Measurements from ENCODE around the gene CHRNB2.

The CHRNB2 gene

DNA sequence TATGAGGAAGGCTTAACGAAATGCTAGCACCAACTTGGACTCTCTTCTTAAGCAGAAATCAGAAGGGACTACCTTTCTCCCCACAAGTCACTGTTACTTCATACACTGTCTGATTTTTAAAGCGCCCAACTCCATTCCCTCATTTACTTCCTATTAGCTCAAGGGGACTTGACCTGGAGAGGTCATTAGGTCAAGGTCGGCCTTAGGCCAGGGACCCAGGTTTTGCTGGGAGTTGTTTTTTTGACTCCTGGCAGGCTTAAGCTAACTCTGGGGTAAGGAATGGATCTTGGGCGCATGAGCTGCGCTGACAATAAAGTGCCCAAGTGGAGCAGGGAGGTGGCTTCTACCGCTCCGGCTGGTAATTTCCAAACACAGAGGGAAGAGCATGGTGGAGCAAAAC is 23.6 kb downstream of the CHRNB2 start:
- Histone ChIP-seq H3K27ac (ENCODE audit: low read depth in 2 of 2, low read length in 2 of 2) (no peak overlapping the region), H3K4me3 (ENCODE audit: low read length in 2 of 2) (no peak overlapping the region), H3K36me3 (ENCODE audit: control insufficient read depth in 2 of 2, insufficient read depth in 2 of 2, low read length in 2 of 2) (peaks cover 85 to 91% of the 10 kb centered on the region in 2 donors), H3K9ac (ENCODE audit: low read depth in 1 of 2, low read length in 2 of 2) (no peak overlapping the region), H3K4me1 (ENCODE audit: control insufficient read depth in 2 of 2, insufficient read depth in 2 of 2, low read length in 2 of 2) (no peaks in the 10 kb centered on the region), H3K27me3 (ENCODE audit: control insufficient read depth in 2 of 2, insufficient read depth in 2 of 2, low read length in 2 of 2) (no peaks in the 10 kb centered on the region), H3K9me3 (ENCODE audit: control insufficient read depth in 2 of 2, low read length in 2 of 2) (no peaks in the 10 kb centered on the region)

DNA sequence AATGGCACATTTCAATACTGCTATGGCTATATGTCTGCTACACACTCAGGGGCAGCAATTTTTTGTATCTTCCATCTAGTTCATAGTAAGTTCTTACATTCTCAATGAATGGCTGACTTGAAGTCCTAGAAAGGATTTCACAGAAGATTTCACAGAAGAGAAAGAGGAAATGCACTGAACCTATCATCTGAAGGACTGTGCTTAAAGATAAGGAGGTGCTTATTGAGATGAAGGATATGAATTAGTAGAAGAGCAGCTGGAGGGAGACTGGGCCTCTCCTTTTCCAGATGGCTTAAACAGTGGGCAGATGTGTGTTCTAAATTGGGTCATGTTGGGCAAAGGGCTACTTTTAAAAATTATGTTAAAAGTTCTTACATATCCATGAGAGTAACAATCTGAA is 25.8 kb downstream of the CHRNB2 start:
- H3K36me3 ChIP-seq (ENCODE audit: control insufficient read depth in 2 of 2, insufficient read depth in 2 of 2, low read length in 2 of 2) = peaks cover 85 to 91% of the 10 kb centered on the region in 2 donors

DNA sequence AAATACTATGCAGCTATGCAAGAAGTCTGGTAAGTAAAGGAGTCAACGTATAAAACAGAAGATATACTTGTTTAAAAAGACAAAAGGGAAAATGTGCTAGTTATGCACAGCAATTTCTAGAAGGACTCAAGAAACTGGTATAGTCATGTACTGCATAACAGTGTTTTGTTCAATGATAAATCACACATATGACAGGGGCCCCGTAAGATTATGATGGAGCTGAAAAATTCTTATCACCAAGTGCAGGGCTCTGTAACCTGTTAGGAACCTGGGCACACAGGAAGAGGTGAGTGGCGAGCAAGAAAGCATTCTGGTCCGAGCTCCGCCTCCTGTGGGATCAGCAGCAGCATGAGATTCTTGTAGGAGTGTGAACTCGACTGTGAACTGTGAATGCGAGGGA is 27.2 kb downstream of the CHRNB2 start:
- H3K36me3 ChIP-seq (ENCODE audit: control insufficient read depth in 2 of 2, insufficient read depth in 2 of 2, low read length in 2 of 2) = peaks cover 83 to 91% of the 10 kb centered on the region in 2 donors
- no peak overlapping the region for H3K4me3 ChIP-seq (ENCODE audit: low read length in 2 of 2)
- H3K27me3 ChIP-seq (ENCODE audit: control insufficient read depth in 2 of 2, insufficient read depth in 2 of 2, low read length in 2 of 2) = no peaks in the 10 kb centered on the region
- H3K9me3 ChIP-seq (ENCODE audit: control insufficient read depth in 2 of 2, low read length in 2 of 2) = no peaks in the 10 kb centered on the region
- no peaks in the 10 kb centered on the region for H3K4me1 ChIP-seq (ENCODE audit: control insufficient read depth in 2 of 2, insufficient read depth in 2 of 2, low read length in 2 of 2)
- no peak overlapping the region for H3K27ac ChIP-seq (ENCODE audit: low read depth in 2 of 2, low read length in 2 of 2)
- H3K9ac ChIP-seq (ENCODE audit: low read depth in 1 of 2, low read length in 2 of 2) = no peak overlapping the region

More for the DNA sequence above, 25.8 kb downstream of the CHRNB2 start:
- Histone ChIP-seq H3K27me3 (ENCODE audit: control insufficient read depth in 2 of 2, insufficient read depth in 2 of 2, low read length in 2 of 2) (no peaks in the 10 kb centered on the region), H3K4me3 (ENCODE audit: low read length in 2 of 2) (no peak overlapping the region), H3K27ac (ENCODE audit: low read depth in 2 of 2, low read length in 2 of 2) (no peak overlapping the region), H3K4me1 (ENCODE audit: control insufficient read depth in 2 of 2, insufficient read depth in 2 of 2, low read length in 2 of 2) (no peaks in the 10 kb centered on the region), H3K9me3 (ENCODE audit: control insufficient read depth in 2 of 2, low read length in 2 of 2) (no peaks in the 10 kb centered on the region), H3K9ac (ENCODE audit: low read depth in 1 of 2, low read length in 2 of 2) (no peak overlapping the region)

DNA sequence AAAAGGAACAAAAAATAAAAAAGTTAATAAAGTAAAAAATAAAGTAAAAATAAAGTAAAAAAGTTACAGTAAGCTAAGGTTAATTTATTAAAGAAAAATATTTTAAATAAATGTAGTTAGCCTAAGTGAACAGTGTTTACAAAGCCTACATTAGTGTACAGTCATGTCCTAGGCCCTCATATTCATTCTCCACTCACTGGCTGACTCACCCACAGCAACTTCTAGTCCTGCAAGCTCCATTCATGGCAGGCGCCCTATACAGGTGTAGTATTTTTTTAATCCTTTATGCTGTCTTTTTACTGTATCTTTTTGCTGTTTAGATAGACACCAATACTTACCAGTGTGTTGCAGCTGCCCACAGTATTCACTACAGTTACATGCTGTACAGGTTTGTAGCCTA is 28.0 kb downstream of the CHRNB2 start:
- no peak overlapping the region for H3K27ac ChIP-seq (ENCODE audit: low read depth in 2 of 2, low read length in 2 of 2)
- H3K4me1 ChIP-seq (ENCODE audit: control insufficient read depth in 2 of 2, insufficient read depth in 2 of 2, low read length in 2 of 2) = no peaks in the 10 kb centered on the region
- H3K36me3 ChIP-seq (ENCODE audit: control insufficient read depth in 2 of 2, insufficient read depth in 2 of 2, low read length in 2 of 2) = peaks cover 79 to 87% of the 10 kb centered on the region in 2 donors
- no peak overlapping the region for H3K9ac ChIP-seq (ENCODE audit: low read depth in 1 of 2, low read length in 2 of 2)
- no peak overlapping the region for H3K4me3 ChIP-seq (ENCODE audit: low read length in 2 of 2)
- no peaks in the 10 kb centered on the region for H3K9me3 ChIP-seq (ENCODE audit: control insufficient read depth in 2 of 2, low read length in 2 of 2)
- H3K27me3 ChIP-seq (ENCODE audit: control insufficient read depth in 2 of 2, insufficient read depth in 2 of 2, low read length in 2 of 2) = no peaks in the 10 kb centered on the region

DNA sequence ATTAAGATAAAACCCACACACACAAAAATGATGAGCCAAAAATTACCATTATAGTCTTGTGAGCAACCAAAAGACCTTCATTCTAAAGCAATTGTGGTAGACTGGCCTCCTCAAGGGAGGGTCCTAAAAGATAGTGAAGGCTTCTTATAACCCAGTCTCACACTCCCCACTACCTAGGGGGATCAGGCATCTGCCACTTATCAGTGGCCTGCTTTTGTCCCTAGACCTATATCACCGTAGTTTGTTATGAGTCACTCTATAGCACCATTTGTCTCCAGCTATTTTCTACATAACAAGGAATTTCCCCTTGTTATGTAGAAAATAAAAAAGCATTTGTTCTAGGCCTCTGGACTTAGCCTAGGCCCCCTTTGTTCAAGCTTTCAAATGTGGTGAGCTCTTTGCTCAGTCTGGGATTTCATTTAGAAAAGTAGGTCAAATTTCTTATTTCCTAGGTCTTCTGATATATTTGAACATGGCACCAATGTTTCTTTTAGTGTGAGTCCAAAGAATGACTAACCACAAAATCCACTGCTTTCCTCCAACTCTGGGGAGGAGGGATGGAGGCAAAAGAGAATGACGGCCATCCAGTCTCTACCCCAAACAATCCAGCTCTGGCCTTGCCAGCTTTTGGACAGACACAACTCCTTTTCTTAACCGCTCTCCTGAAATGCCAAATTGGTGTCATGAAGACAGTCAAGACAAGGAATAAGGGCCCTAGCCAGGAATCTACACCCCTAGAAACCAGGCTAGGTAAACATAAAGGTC is 31.5 kb downstream of the CHRNB2 start:
- Histone ChIP-seq H3K4me1 (ENCODE audit: control insufficient read depth in 2 of 2, insufficient read depth in 2 of 2, low read length in 2 of 2) (no peaks in the 10 kb centered on the region), H3K9me3 (ENCODE audit: control insufficient read depth in 2 of 2, low read length in 2 of 2) (no peaks in the 10 kb centered on the region), H3K4me3 (ENCODE audit: low read length in 2 of 2) (no peak overlapping the region), H3K36me3 (ENCODE audit: control insufficient read depth in 2 of 2, insufficient read depth in 2 of 2, low read length in 2 of 2) (peaks cover 71 to 78% of the 10 kb centered on the region in 2 donors), H3K27ac (ENCODE audit: low read depth in 2 of 2, low read length in 2 of 2) (no peak overlapping the region), H3K27me3 (ENCODE audit: control insufficient read depth in 2 of 2, insufficient read depth in 2 of 2, low read length in 2 of 2) (no peaks in the 10 kb centered on the region), H3K9ac (ENCODE audit: low read depth in 1 of 2, low read length in 2 of 2) (no peak overlapping the region)

DNA sequence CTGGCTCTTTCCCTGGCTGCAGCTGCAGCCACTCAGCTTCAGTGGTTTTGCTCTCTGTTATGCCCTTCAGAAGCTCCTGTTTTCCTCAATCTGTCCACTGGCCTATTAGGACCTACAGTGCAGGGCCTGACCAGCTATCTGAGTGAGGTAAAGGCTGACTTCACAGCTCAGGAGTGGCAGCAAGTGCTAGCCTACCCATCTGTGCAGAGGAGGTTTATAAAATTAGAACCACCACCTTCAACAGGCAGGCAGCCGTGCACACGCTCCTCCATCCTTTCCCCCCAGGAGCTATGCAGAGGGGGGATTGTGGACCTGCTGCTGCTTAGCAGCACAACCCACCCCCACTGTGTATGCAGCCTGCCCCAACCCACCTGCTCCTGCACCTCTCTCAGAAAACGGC is 32.1 kb downstream of the CHRNB2 start:
- Histone ChIP-seq H3K4me1 (ENCODE audit: control insufficient read depth in 2 of 2, insufficient read depth in 2 of 2, low read length in 2 of 2) (no peaks in the 10 kb centered on the region), H3K36me3 (ENCODE audit: control insufficient read depth in 2 of 2, insufficient read depth in 2 of 2, low read length in 2 of 2) (peaks cover 66 to 72% of the 10 kb centered on the region in 2 donors), H3K9ac (ENCODE audit: low read depth in 1 of 2, low read length in 2 of 2) (no peak overlapping the region), H3K4me3 (ENCODE audit: low read length in 2 of 2) (no peak overlapping the region), H3K27me3 (ENCODE audit: control insufficient read depth in 2 of 2, insufficient read depth in 2 of 2, low read length in 2 of 2) (no peaks in the 10 kb centered on the region), H3K9me3 (ENCODE audit: control insufficient read depth in 2 of 2, low read length in 2 of 2) (no peaks in the 10 kb centered on the region), H3K27ac (ENCODE audit: low read depth in 2 of 2, low read length in 2 of 2) (no peak overlapping the region)

DNA sequence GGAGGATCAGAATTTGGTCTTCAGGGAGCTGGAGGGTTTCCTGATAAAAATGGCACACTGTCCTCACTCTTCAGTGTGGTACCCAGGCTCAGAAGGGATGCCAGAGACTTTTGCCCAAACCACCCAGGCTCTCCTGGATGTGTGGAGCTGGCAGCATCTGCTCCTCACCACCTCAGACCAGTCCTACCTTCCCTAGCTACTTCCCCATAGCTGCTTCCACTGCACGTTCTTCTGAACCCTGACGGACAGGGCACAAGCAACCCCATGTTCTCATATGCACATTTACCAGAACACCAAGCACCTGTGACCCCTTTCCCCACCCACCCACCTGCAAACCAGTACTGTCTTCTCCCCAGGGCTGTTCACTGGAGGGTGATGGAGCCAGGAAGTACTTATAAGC is 35.7 kb downstream of the CHRNB2 start:
- H3K4me1 ChIP-seq (ENCODE audit: control insufficient read depth in 2 of 2, insufficient read depth in 2 of 2, low read length in 2 of 2) = peaks cover 10 to 12% of the 10 kb centered on the region in 2 donors
- no peaks in the 10 kb centered on the region for H3K27me3 ChIP-seq (ENCODE audit: control insufficient read depth in 2 of 2, insufficient read depth in 2 of 2, low read length in 2 of 2)

DNA sequence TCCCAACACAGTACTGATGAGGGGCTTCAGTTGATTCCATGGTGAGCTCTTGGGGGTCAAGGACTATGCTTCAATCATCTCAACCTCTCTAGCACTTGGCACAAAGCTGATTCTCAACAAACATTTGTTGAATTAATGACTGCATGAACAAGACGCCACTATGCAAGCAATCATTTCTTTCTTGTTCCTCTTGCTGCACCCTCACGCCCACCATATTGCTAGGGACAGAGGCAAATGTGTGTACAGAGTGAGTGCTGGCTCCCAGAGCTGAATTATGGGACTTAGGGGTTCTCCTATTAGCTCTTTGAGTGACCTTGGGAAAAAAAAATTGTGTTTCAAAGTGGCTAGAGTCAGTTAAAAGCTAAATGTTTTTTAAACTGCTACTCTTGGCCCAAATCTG is 38.0 kb downstream of the CHRNB2 start:
- Histone ChIP-seq H3K36me3 (ENCODE audit: control insufficient read depth in 2 of 2, insufficient read depth in 2 of 2, low read length in 2 of 2) (peaks cover 20 to 25% of the 10 kb centered on the region in 2 donors), H3K9ac (ENCODE audit: low read depth in 1 of 2, low read length in 2 of 2) (no peak overlapping the region), H3K4me3 (ENCODE audit: low read length in 2 of 2) (no peak overlapping the region), H3K4me1 (ENCODE audit: control insufficient read depth in 2 of 2, insufficient read depth in 2 of 2, low read length in 2 of 2) (peaks cover 10 to 17% of the 10 kb centered on the region in 2 donors), H3K9me3 (ENCODE audit: control insufficient read depth in 2 of 2, low read length in 2 of 2) (no peaks in the 10 kb centered on the region), H3K27ac (ENCODE audit: low read depth in 2 of 2, low read length in 2 of 2) (no peak overlapping the region), H3K27me3 (ENCODE audit: control insufficient read depth in 2 of 2, insufficient read depth in 2 of 2, low read length in 2 of 2) (no peaks in the 10 kb centered on the region)

More for the DNA sequence above, 35.7 kb downstream of the CHRNB2 start:
- peaks cover 34 to 42% of the 10 kb centered on the region in 2 donors for H3K36me3 ChIP-seq (ENCODE audit: control insufficient read depth in 2 of 2, insufficient read depth in 2 of 2, low read length in 2 of 2)
- no peaks in the 10 kb centered on the region for H3K9me3 ChIP-seq (ENCODE audit: control insufficient read depth in 2 of 2, low read length in 2 of 2)
- no peak overlapping the region for H3K9ac ChIP-seq (ENCODE audit: low read depth in 1 of 2, low read length in 2 of 2)
- H3K27ac ChIP-seq (ENCODE audit: low read depth in 2 of 2, low read length in 2 of 2) = no peak overlapping the region
- no peak overlapping the region for H3K4me3 ChIP-seq (ENCODE audit: low read length in 2 of 2)

DNA sequence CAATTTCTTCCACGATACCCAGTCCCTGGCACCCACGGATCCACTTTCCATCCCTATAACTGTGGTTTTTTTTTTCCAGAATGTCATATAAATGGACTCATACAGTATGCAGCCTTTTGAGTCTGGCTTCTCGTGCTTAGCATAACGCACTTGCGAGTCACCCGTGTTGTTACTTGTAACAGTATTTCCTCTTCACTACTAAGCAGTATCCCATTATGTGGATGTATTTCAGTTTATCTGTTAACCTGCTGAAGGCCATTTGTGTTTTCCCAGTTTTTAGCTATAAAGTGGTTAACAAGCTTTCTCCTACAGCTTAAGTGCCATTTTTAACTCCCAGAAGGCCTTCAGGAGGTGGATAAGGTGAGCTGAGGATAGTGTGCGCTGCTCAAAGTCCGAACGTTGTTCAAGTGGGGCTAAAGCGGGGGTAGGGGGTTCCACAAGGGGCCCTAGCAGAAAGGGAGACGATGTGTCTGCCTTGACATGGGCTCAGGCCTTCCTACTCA is 39.6 kb downstream of the CHRNB2 start:
- H3K9ac ChIP-seq (ENCODE audit: low read depth in 1 of 2, low read length in 2 of 2) = peak overlapping the region; percentile 89 to 96
- H3K4me3 ChIP-seq (ENCODE audit: low read length in 2 of 2) = peak overlapping the region; percentile 94 to 98
- H3K27ac ChIP-seq (ENCODE audit: low read depth in 2 of 2, low read length in 2 of 2) = peak overlapping the region; percentile 96
- H3K4me1 ChIP-seq (ENCODE audit: control insufficient read depth in 2 of 2, insufficient read depth in 2 of 2, low read length in 2 of 2) = peaks cover 10 to 17% of the 10 kb centered on the region in 2 donors
- no peaks in the 10 kb centered on the region for H3K9me3 ChIP-seq (ENCODE audit: control insufficient read depth in 2 of 2, low read length in 2 of 2)
- no peaks in the 10 kb centered on the region for H3K27me3 ChIP-seq (ENCODE audit: control insufficient read depth in 2 of 2, insufficient read depth in 2 of 2, low read length in 2 of 2)
- H3K36me3 ChIP-seq (ENCODE audit: control insufficient read depth in 2 of 2, insufficient read depth in 2 of 2, low read length in 2 of 2) = peaks cover 4 to 8% of the 10 kb centered on the region in 2 donors

DNA sequence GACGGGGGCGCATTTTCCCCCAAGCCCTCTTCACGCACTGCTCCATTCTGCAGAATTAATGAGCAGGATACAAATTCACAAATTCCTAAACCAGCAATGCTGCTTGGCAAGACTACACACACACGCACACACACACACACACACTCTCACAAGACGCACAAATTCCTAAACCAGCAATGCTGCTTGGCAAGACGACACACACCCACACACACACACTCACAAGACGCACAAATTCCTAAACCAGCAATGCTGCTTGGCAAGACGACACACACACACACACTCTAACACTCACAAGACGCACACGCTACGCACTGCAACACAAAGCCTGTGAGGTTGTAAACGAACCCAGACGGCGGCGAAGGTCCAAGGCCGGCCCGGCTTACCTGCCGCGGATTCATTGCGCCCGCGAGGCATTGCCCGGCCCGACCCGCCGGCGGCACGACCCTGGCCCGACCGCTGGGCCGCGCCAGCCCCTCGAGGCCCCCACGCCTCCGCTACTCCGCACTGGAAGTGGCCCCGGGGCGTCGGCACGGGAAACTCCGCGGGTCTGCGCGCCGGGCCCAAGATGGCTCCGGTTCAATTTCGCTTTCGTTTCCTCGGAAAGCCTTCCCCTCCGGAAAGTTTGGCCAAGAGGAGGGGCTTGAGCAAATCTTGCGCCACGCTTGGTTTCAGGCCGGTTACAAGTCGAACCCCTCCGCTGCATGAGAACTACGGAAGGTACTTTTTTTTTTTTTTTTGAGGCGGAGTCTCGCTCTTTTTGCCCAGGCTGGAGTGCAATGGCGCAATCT is 40.2 kb downstream of the CHRNB2 start, which contains the start of gene ADAR:
Gene ADAR (minus strand): TSS at position 578 of the 788 bp plus-strand sequence. CDS start 180 bp downstream, at position 398.
- H3K4me1 ChIP-seq (ENCODE audit: control insufficient read depth in 2 of 2, insufficient read depth in 2 of 2, low read length in 2 of 2) = peaks cover 10 to 17% of the 10 kb centered on the region in 2 donors
- no peaks in the 10 kb centered on the region for H3K27me3 ChIP-seq (ENCODE audit: control insufficient read depth in 2 of 2, insufficient read depth in 2 of 2, low read length in 2 of 2)
- peak within 1 kb of the TSS; percentile 96 for H3K27ac ChIP-seq (ENCODE audit: low read depth in 2 of 2, low read length in 2 of 2)
- no peaks in the 10 kb centered on the region for H3K9me3 ChIP-seq (ENCODE audit: control insufficient read depth in 2 of 2, low read length in 2 of 2)
- peak within 1 kb of the TSS; percentile 94 to 98 for H3K4me3 ChIP-seq (ENCODE audit: low read length in 2 of 2)
- peaks cover 0 to 4% of the 10 kb centered on the region in 2 donors for H3K36me3 ChIP-seq (ENCODE audit: control insufficient read depth in 2 of 2, insufficient read depth in 2 of 2, low read length in 2 of 2)
- peak within 1 kb of the TSS; percentile 89 to 96 for H3K9ac ChIP-seq (ENCODE audit: low read depth in 1 of 2, low read length in 2 of 2)
